Measurements from ENCODE around the gene ADCY10.

The ADCY10 gene

GRCh38 chr1:167842872-167843271 lies 71.1 kb downstream of the ADCY10 start:
- ATAC-seq = no peak
- TF ChIP-seq PPARA (CRISPR knock-in tag; IDR thresholded peaks at IDR 0.05; ENCODE audit: borderline replicate concordance) (no peak), RARB (CRISPR knock-in tag; IDR thresholded peaks at IDR 0.05) (no peak), ZNF8 (CRISPR knock-in tag; IDR thresholded peaks at IDR 0.05) (no peak), ZNF70 (CRISPR knock-in tag; IDR thresholded peaks at IDR 0.05) (no peak), ISL1 (CRISPR knock-in tag; IDR thresholded peaks at IDR 0.05) (no peak), ZFP3 (CRISPR knock-in tag; IDR thresholded peaks at IDR 0.05) (no peak), CSRNP3 (CRISPR knock-in tag; IDR thresholded peaks at IDR 0.05) (no peak), ESRRG (CRISPR knock-in tag; IDR thresholded peaks at IDR 0.05) (no peak), TOX (CRISPR knock-in tag; IDR thresholded peaks at IDR 0.05; ENCODE audit: borderline replicate concordance) (no peak), TCF4 (CRISPR knock-in tag; IDR thresholded peaks at IDR 0.05; ENCODE audit: borderline replicate concordance) (no peak), BACH2 (CRISPR knock-in tag; IDR thresholded peaks at IDR 0.05; ENCODE audit: borderline replicate concordance) (no peak), POU6F1 (CRISPR knock-in tag; IDR thresholded peaks at IDR 0.05; ENCODE audit: borderline replicate concordance, low read depth) (no peak), ZNF565 (CRISPR knock-in tag; conservative IDR thresholded peaks at IDR 0.05; ENCODE audit: low read depth) (no peak), GLIS3 (CRISPR knock-in tag; IDR thresholded peaks at IDR 0.05) (no peak)
- TF ChIP-seq, protein P1, sequence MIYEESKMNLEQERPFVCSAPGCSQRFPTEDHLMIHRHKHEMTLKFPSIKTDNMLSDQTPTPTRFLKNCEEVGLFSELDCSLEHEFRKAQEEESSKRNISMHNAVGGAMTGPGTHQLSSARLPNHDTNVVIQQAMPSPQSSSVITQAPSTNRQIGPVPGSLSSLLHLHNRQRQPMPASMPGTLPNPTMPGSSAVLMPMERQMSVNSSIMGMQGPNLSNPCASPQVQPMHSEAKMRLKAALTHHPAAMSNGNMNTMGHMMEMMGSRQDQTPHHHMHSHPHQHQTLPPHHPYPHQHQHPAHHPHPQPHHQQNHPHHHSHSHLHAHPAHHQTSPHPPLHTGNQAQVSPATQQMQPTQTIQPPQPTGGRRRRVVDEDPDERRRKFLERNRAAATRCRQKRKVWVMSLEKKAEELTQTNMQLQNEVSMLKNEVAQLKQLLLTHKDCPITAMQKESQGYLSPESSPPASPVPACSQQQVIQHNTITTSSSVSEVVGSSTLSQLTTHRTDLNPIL (CRISPR knock-in tag; IDR thresholded peaks at IDR 0.05; ENCODE audit: low read depth) = no peak
- TF ChIP-seq, protein P2, sequence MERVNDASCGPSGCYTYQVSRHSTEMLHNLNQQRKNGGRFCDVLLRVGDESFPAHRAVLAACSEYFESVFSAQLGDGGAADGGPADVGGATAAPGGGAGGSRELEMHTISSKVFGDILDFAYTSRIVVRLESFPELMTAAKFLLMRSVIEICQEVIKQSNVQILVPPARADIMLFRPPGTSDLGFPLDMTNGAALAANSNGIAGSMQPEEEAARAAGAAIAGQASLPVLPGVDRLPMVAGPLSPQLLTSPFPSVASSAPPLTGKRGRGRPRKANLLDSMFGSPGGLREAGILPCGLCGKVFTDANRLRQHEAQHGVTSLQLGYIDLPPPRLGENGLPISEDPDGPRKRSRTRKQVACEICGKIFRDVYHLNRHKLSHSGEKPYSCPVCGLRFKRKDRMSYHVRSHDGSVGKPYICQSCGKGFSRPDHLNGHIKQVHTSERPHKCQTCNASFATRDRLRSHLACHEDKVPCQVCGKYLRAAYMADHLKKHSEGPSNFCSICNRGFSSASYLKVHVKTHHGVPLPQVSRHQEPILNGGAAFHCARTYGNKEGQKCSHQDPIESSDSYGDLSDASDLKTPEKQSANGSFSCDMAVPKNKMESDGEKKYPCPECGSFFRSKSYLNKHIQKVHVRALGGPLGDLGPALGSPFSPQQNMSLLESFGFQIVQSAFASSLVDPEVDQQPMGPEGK (CRISPR knock-in tag; IDR thresholded peaks at IDR 0.05; ENCODE audit: borderline replicate concordance) = no peak

DNA sequence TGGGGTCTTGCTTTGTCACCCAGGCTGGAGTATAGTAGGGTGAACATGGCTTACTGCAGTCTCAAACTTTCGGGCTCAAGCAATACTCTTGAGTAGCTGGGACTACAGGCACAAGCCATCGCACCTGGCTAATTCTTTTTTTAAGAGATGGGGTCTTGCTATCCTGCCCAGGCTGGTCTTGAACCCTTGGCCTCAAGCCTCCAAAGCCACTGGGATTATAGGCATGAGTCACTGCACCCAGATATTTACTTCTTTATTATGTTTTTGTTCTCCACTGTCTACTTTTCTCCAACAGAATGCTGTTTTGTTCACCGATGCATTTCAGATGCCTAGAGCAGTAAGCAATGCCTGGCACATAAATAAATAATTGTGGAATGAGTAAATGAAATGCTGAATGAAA lies 72.4 kb downstream of the ADCY10 start:
- ATAC-seq = no peak
- TF ChIP-seq ZC3H10 (CRISPR knock-in tag; IDR thresholded peaks at IDR 0.05) (no peak), ESRRG (CRISPR knock-in tag; IDR thresholded peaks at IDR 0.05) (no peak), SNAI2 (CRISPR knock-in tag; IDR thresholded peaks at IDR 0.05) (no peak), OSR1 (CRISPR knock-in tag; IDR thresholded peaks at IDR 0.05) (no peak), ZNF8 (CRISPR knock-in tag; IDR thresholded peaks at IDR 0.05) (no peak), CSDC2 (CRISPR knock-in tag; IDR thresholded peaks at IDR 0.05) (no peak)

DNA sequence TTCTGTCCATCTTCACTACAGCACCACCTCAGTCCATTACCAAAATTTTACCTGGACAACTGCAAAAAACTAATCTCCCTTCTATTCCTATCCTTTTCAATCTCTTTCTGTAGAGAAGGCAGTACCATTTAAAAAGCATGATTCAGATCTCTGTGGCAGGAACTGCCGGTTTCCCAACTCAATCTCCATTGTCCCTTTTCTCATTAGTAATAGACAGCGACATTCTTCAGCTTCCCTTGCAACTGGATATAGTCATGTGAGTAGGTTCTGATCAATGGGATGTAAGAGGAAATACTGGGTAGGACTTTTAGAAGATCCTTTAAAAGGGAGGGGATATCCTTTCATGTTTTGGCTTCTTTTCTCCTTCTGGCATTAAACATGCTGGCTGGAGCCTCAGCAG lies 74.9 kb downstream of the ADCY10 start:
- ATAC-seq = no peak
- TF ChIP-seq, protein P3, sequence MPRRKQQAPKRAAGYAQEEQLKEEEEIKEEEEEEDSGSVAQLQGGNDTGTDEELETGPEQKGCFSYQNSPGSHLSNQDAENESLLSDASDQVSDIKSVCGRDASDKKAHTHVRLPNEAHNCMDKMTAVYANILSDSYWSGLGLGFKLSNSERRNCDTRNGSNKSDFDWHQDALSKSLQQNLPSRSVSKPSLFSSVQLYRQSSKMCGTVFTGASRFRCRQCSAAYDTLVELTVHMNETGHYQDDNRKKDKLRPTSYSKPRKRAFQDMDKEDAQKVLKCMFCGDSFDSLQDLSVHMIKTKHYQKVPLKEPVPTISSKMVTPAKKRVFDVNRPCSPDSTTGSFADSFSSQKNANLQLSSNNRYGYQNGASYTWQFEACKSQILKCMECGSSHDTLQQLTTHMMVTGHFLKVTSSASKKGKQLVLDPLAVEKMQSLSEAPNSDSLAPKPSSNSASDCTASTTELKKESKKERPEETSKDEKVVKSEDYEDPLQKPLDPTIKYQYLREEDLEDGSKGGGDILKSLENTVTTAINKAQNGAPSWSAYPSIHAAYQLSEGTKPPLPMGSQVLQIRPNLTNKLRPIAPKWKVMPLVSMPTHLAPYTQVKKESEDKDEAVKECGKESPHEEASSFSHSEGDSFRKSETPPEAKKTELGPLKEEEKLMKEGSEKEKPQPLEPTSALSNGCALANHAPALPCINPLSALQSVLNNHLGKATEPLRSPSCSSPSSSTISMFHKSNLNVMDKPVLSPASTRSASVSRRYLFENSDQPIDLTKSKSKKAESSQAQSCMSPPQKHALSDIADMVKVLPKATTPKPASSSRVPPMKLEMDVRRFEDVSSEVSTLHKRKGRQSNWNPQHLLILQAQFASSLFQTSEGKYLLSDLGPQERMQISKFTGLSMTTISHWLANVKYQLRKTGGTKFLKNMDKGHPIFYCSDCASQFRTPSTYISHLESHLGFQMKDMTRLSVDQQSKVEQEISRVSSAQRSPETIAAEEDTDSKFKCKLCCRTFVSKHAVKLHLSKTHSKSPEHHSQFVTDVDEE (CRISPR knock-in tag; IDR thresholded peaks at IDR 0.05) = no peak
- TF ChIP-seq, protein P2 (CRISPR knock-in tag; IDR thresholded peaks at IDR 0.05; ENCODE audit: borderline replicate concordance) = no peak
- TF ChIP-seq RARB (CRISPR knock-in tag; IDR thresholded peaks at IDR 0.05) (no peak), ZNF70 (CRISPR knock-in tag; IDR thresholded peaks at IDR 0.05) (no peak), CSDC2 (CRISPR knock-in tag; IDR thresholded peaks at IDR 0.05) (no peak), OSR1 (CRISPR knock-in tag; IDR thresholded peaks at IDR 0.05) (no peak), ZFP3 (CRISPR knock-in tag; IDR thresholded peaks at IDR 0.05) (no peak), TOX (CRISPR knock-in tag; IDR thresholded peaks at IDR 0.05; ENCODE audit: borderline replicate concordance) (no peak), ESRRG (CRISPR knock-in tag; IDR thresholded peaks at IDR 0.05) (no peak), POU6F1 (CRISPR knock-in tag; IDR thresholded peaks at IDR 0.05; ENCODE audit: borderline replicate concordance, low read depth) (no peak), CSRNP3 (CRISPR knock-in tag; IDR thresholded peaks at IDR 0.05) (no peak), ZNF8 (CRISPR knock-in tag; IDR thresholded peaks at IDR 0.05) (no peak), BACH2 (CRISPR knock-in tag; IDR thresholded peaks at IDR 0.05; ENCODE audit: borderline replicate concordance) (no peak)
- TF ChIP-seq, protein P1 (CRISPR knock-in tag; IDR thresholded peaks at IDR 0.05; ENCODE audit: low read depth) = no peak

Measured in SK-N-SH treated with all-trans-retinoic acid at 6 μM for 48 hours (cell line).